Neural cell (in vitro differentiated cells): ENCODE measurements around the gene NT5C3A. TPM values are rescaled to one million over a fixed set of nuclear protein-coding genes. Genes with fewer than 3 reads are reported as not detected.

ENCODE experiments used
- H2AFZ ChIP-seq: fragments of 200-600, 300-800 bp; sonication (generic), shearing (Covaris generic); 2 replicates; pipeline ENCODE4 v1.6.0; 2014; ENCODE audit warnings: low read depth, mild to moderate bottlenecking, antibody characterized with exemption, low read length, moderate library complexity
- H3F3A ChIP-seq: fragments of 200-600 bp; shearing (Covaris generic); 2 replicates; pipeline ENCODE4 v1.6.1; 2016; ENCODE audit warnings: mild to moderate bottlenecking, moderate library complexity, mixed read lengths, antibody characterized with exemption, low read length; ENCODE audit not compliant: insufficient read depth, poor library complexity, severe bottlenecking
- H3K27ac ChIP-seq: fragments of 200-600, 300-800 bp; sonication (generic), shearing (Covaris generic); 2 replicates; pipeline ENCODE4 v1.5.1; 2014; ENCODE audit warnings: mild to moderate bottlenecking, low read length, moderate library complexity
- H3K27me3 ChIP-seq: fragments of 300-800, 200-600 bp; sonication (generic), shearing (Covaris generic); 2 replicates; pipeline ENCODE4 v1.6.0; 2014; ENCODE audit warnings: mild to moderate bottlenecking, low read depth, low read length, moderate library complexity; ENCODE audit not compliant: insufficient read depth
- H3K36me3 ChIP-seq: fragments of 300-800, 200-600 bp; sonication (generic), shearing (Covaris generic); 2 replicates; pipeline ENCODE4 v1.5.1; 2014; ENCODE audit warnings: mild to moderate bottlenecking, antibody characterized with exemption, low read length, moderate library complexity; ENCODE audit not compliant: insufficient read depth
- H3K4me2 ChIP-seq: fragments of 300-800, 200-600 bp; sonication (generic), shearing (Covaris generic); 2 replicates; pipeline ENCODE4 v1.6.0; 2014; ENCODE audit warnings: mild to moderate bottlenecking, low read length
- H3K4me3 ChIP-seq: fragments of 300-800, 200-600 bp; sonication (generic), shearing (Covaris generic); 2 replicates; pipeline ENCODE4 v1.5.1; 2014; ENCODE audit warnings: mild to moderate bottlenecking, low read length, moderate library complexity
- H3K79me2 ChIP-seq: fragments of 200-600 bp; shearing (Covaris generic); replicated peaks from 2 replicates; pipeline ENCODE4 v1.6.0; 2014; ENCODE audit warnings: mild to moderate bottlenecking, low read length, moderate library complexity; ENCODE audit not compliant: insufficient read depth
- H3K9ac ChIP-seq: fragments of 300-800, 200-600 bp; sonication (generic), shearing (Covaris generic); 2 replicates; pipeline ENCODE4 v1.6.1; 2016; ENCODE audit warnings: mild to moderate bottlenecking, low read length, mixed read lengths
- H3K9me2 ChIP-seq: fragments of 200-600 bp; shearing (Covaris generic); 2 replicates; pipeline ENCODE4 v1.6.1; 2016; ENCODE audit warnings: mild to moderate bottlenecking, low read length, mixed read lengths; ENCODE audit not compliant: insufficient read depth
- H3K9me3 ChIP-seq: fragments of 200-600, 300-800 bp; sonication (generic), shearing (Covaris generic); 2 replicates; pipeline ENCODE4 v1.6.1; 2016; ENCODE audit warnings: mild to moderate bottlenecking, mixed run types, low read length, moderate library complexity, mixed read lengths
- H4K20me1 ChIP-seq: fragments of 200-600 bp; shearing (Covaris generic); 2 replicates; pipeline ENCODE4 v1.6.1; 2016; ENCODE audit warnings: mild to moderate bottlenecking, mixed run types; ENCODE audit not compliant: insufficient read depth
- EP300 ChIP-seq: fragments of 450-650 bp; conservative IDR thresholded peaks from 2 replicates; pipeline ENCODE4 v1.6.1; 2014; ENCODE audit warnings: antibody characterized with exemption, mild to moderate bottlenecking, moderate library complexity; ENCODE audit not compliant: poor library complexity, severe bottlenecking
- EZH2 ChIP-seq: fragments of 200-600, 300-800 bp; shearing (Covaris generic), sonication (generic); IDR thresholded peaks from 2 replicates; pipeline ENCODE4 v1.6.1; 2014; ENCODE audit warnings: antibody characterized with exemption, low read length, borderline replicate concordance, mild to moderate bottlenecking; ENCODE audit not compliant: insufficient read depth, poor library complexity, severe bottlenecking
- MXI1 ChIP-seq: fragments of 450-650 bp; conservative IDR thresholded peaks from 2 replicates; pipeline ENCODE4 v1.6.1; 2014; ENCODE audit warnings: antibody characterized with exemption, mild to moderate bottlenecking; ENCODE audit not compliant: poor library complexity, severe bottlenecking
- POLR2AphosphoS5 ChIP-seq: IDR thresholded peaks from 2 replicates; pipeline ENCODE4 v1.6.1; 2012
- RAD21 ChIP-seq: fragments of 450-650 bp; conservative IDR thresholded peaks from 2 replicates; pipeline ENCODE4 v1.6.1; 2014; ENCODE audit warnings: antibody characterized with exemption, mild to moderate bottlenecking, moderate library complexity
- SMC3 ChIP-seq: fragments of 450-650 bp; conservative IDR thresholded peaks from 2 replicates; pipeline ENCODE4 v1.6.1; 2014; ENCODE audit warnings: antibody characterized with exemption, mild to moderate bottlenecking, moderate library complexity; ENCODE audit not compliant: poor library complexity
- TAF1 ChIP-seq: IDR thresholded peaks from 2 replicates; pipeline ENCODE4 v1.6.1; 2012; ENCODE audit warnings: low read depth
- polyA plus RNA-seq: library from polyadenylated mRNA; depleted of rRNA; stranded (reverse); fragments of >200 nt; gene quantifications from 2 replicates; pipeline ENCODE4 v1.2.3, GENCODE V29; 2014
- TF ChIP-seq, protein P1 (sequence below): IDR thresholded peaks from 2 replicates; pipeline ENCODE4 v1.6.1; 2012; ENCODE audit warnings: borderline replicate concordance
- TF ChIP-seq, protein P2 (sequence below): fragments of 450-650 bp; IDR thresholded peaks from 2 replicates; pipeline ENCODE4 v1.5.1; 2014; ENCODE audit warnings: antibody characterized with exemption, mild to moderate bottlenecking, moderate library complexity; ENCODE audit not compliant: poor library complexity, severe bottlenecking

The NT5C3A gene
- polyA plus RNA-seq, 1 donor from 2014 or later = 99.2 TPM

DNA sequence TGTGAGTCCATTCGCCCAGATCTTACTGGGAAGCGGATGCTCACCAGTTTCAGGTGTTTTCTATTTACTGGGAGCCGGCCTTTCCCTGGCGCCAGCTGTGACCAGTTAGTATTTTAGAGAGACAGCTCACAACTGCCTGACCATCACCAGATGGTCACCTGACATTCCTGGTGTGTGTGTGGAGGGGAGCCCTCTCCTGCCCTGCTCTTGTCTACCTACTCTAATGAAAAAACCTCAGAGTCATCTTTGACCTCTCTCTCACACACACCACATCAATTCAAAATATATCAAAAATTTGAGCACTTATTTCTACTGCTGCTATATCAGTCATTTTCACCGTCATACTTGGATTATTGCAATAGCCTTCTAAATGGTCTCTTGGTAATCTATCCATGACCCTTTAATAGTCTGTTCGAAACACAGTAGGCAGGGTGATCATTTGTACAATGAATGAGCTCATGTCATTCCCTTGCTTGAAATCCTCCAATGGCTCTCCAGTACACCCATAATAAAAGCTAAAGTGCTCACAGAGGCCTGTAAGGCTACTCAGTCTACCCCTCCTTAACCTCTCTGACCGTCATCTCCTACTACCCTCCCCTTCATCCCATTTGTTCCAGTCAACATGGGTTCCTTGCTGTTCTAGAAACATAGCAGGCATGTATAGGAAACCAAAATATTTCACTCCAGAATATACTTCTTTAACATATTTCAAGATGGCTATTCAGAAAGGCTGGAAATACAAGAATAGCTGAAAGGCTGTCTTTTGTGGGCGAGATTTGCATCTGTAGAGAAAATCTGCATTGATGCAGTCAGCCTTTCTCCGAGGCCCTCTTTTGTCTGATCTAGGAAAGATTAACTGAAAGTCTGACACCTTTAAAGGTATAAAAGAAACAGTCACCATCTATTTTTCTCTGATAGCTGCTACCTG is 17.5 kb upstream of the NT5C3A start:
- no peak overlapping the region for H2AFZ ChIP-seq

DNA sequence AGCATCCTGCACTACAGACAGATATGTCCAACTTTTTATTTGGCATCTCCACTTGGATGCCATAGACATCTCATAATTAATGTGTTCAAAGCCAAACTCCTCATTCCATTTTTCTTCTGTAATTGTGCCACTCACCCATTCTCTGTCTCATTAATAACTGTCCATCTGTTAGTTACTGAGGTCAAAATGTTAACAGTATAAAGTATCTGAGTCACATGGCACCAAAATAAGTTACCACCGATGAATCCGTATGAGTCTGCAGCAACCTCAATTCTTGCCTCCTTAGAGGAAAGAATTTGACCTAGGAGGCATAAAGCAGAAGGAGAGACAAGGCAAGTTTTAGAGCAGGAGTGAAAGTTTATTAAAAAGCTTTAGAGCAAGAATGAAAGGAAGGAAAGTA is 16.5 kb upstream of the NT5C3A start:
- Histone ChIP-seq H3K9me3 (no peaks in the 10 kb centered on the region), H2AFZ (no peak overlapping the region), H3K4me2 (no peak overlapping the region), H4K20me1 (no peaks in the 10 kb centered on the region), H3K79me2 (no peaks in the 10 kb centered on the region), H3K36me3 (no peaks in the 10 kb centered on the region), H3K27ac (no peak overlapping the region), H3K27me3 (no peaks in the 10 kb centered on the region), H3K4me3 (no peak overlapping the region), H3F3A (no peaks in the 10 kb centered on the region), H3K9me2 (no peaks in the 10 kb centered on the region), H3K9ac (no peak overlapping the region)
- TF ChIP-seq TAF1 (no peak), MXI1 (no peak)
- TF ChIP-seq, protein P1, sequence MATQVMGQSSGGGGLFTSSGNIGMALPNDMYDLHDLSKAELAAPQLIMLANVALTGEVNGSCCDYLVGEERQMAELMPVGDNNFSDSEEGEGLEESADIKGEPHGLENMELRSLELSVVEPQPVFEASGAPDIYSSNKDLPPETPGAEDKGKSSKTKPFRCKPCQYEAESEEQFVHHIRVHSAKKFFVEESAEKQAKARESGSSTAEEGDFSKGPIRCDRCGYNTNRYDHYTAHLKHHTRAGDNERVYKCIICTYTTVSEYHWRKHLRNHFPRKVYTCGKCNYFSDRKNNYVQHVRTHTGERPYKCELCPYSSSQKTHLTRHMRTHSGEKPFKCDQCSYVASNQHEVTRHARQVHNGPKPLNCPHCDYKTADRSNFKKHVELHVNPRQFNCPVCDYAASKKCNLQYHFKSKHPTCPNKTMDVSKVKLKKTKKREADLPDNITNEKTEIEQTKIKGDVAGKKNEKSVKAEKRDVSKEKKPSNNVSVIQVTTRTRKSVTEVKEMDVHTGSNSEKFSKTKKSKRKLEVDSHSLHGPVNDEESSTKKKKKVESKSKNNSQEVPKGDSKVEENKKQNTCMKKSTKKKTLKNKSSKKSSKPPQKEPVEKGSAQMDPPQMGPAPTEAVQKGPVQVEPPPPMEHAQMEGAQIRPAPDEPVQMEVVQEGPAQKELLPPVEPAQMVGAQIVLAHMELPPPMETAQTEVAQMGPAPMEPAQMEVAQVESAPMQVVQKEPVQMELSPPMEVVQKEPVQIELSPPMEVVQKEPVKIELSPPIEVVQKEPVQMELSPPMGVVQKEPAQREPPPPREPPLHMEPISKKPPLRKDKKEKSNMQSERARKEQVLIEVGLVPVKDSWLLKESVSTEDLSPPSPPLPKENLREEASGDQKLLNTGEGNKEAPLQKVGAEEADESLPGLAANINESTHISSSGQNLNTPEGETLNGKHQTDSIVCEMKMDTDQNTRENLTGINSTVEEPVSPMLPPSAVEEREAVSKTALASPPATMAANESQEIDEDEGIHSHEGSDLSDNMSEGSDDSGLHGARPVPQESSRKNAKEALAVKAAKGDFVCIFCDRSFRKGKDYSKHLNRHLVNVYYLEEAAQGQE = no peak

More for the DNA sequence above, 17.5 kb upstream of the NT5C3A start:
- Histone ChIP-seq H3K36me3 (no peaks in the 10 kb centered on the region), H3K9me2 (no peaks in the 10 kb centered on the region), H3K9me3 (no peaks in the 10 kb centered on the region), H3K4me3 (no peak overlapping the region), H3K27me3 (no peaks in the 10 kb centered on the region), H3K79me2 (no peaks in the 10 kb centered on the region), H3K4me2 (no peak overlapping the region), H3K27ac (no peak overlapping the region), H3F3A (no peaks in the 10 kb centered on the region), H3K9ac (no peak overlapping the region), H4K20me1 (no peaks in the 10 kb centered on the region)
- TF ChIP-seq TAF1 (no peak), EZH2 (no peak), EP300 (no peak), POLR2AphosphoS5 (no peak), MXI1 (no peak), RAD21 (no peak), SMC3 (no peak)
- TF ChIP-seq, protein P1 = no peak
- TF ChIP-seq, protein P2, sequence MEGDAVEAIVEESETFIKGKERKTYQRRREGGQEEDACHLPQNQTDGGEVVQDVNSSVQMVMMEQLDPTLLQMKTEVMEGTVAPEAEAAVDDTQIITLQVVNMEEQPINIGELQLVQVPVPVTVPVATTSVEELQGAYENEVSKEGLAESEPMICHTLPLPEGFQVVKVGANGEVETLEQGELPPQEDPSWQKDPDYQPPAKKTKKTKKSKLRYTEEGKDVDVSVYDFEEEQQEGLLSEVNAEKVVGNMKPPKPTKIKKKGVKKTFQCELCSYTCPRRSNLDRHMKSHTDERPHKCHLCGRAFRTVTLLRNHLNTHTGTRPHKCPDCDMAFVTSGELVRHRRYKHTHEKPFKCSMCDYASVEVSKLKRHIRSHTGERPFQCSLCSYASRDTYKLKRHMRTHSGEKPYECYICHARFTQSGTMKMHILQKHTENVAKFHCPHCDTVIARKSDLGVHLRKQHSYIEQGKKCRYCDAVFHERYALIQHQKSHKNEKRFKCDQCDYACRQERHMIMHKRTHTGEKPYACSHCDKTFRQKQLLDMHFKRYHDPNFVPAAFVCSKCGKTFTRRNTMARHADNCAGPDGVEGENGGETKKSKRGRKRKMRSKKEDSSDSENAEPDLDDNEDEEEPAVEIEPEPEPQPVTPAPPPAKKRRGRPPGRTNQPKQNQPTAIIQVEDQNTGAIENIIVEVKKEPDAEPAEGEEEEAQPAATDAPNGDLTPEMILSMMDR = no peak
